Vagina (tissue), 2 donors: ENCODE data around the gene ALDH3B1. TPM values are rescaled to one million over a fixed set of nuclear protein-coding genes. Genes with fewer than 3 reads are reported as not detected.

Experiments used
- DNase-seq, 2 donors: peaks; one replicate each; pipeline ENCODE4 v3.0.0-alpha.2; 2017; ENCODE audit errors: extremely low spot score in 2 of 2
- H3K27ac ChIP-seq: fragments of 200-600 bp; sonication (generic); one replicate; pipeline ENCODE4 v1.5.1; 2019
- H3K27me3 ChIP-seq: fragments of 200-600 bp; sonication (generic); one replicate; pipeline ENCODE4 v1.5.1; 2019
- H3K36me3 ChIP-seq, 2 donors: fragments of 200-600 bp; sonication (generic); one replicate each; pipeline ENCODE4 v1.5.1; 2017 to 2019
- H3K4me1 ChIP-seq: fragments of 200-600 bp; sonication (generic); one replicate; pipeline ENCODE4 v1.5.1; 2019
- H3K4me3 ChIP-seq, 2 donors: fragments of 200-600 bp; sonication (generic); 1 replicate in 1 of 2; 2 replicates in 1 of 2; pipeline ENCODE4 v1.5.1; 2016 to 2019
- H3K9me3 ChIP-seq: fragments of 200-600 bp; sonication (generic); one replicate; pipeline ENCODE4 v1.5.1; 2019
- POLR2A ChIP-seq, 2 donors: fragments of 450-650 bp; IDR thresholded peaks; one replicate each; pipeline ENCODE4 v1.6.1; 2017; ENCODE audit warnings: antibody characterized with exemption in 2 of 2, mild to moderate bottlenecking in 2 of 2, moderate library complexity in 2 of 2
- POLR2AphosphoS5 ChIP-seq, 2 donors: sonication (generic); formaldehyde crosslinking; IDR thresholded peaks; one replicate each; pipeline ENCODE4 v1.9.0; 2017; ENCODE audit warnings: antibody characterized with exemption in 2 of 2, mild to moderate bottlenecking in 2 of 2, low read depth in 1 of 2; ENCODE audit not compliant: insufficient read depth in 1 of 2
- intact Hi-C: fragments of 100-400 bp; cut with DNase I; formaldehyde crosslinking; loops from one replicate; pipeline ENCODE4 v1.15.1; 2023
- total RNA-seq: library from RNA; depleted of rRNA; stranded (reverse); fragments of >200 nt; gene quantifications from one replicate; pipeline ENCODE4 v1.2.3, GENCODE V29; 2016
- TF ChIP-seq, protein P1 (sequence below), 3 experiments: fragments of 450-650 bp in 2 of 3; fragments of 200-600 bp in 1 of 3; sonication (generic) in 1 of 3; IDR thresholded peaks; one replicate each; pipeline ENCODE4 v1.5.1; 2017 to 2019; ENCODE audit warnings: antibody characterized with exemption in 3 of 3, mild to moderate bottlenecking in 2 of 3, moderate library complexity in 2 of 3

ALDH3B1 gene
- total RNA-seq, 1 donor from 2014 or later = 22.1 TPM

DNA sequence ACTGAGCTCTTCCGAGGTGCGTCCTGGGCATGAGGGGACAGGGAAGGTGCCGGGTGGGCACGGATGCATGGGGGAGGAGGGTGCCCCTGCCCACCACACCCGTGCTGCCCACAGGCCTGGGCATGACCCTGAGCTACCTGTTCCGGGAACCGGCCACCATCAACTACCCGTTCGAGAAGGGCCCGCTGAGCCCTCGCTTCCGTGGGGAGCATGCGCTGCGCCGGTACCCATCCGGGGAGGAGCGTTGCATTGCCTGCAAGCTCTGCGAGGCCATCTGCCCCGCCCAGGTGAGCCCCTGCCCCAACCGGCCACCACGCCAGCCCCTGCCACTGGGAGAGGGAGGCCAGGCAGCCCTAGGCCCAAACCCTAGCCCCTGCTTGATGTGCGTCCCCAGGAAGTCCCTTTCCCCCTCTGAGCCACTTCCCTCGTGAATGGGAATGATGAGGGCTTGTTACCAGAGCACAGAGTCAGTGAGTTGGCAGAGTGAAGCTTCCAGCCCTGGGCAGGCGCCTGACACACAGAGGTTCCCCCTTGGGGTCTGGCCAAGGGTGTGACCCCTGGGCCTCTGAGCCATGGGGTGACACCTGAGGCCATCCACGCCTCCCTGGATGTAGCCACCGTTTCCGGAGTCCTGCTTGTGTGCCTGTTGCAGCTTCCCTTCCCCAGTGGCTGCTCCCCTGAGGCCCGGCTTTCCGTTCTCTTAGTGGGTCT, 23.0 kb downstream of the ALDH3B1 start:
- H3K27me3 ChIP-seq = no peaks in the 10 kb centered on the region
- H3K4me3 ChIP-seq = no peak overlapping the region
- H3K9me3 ChIP-seq = no peaks in the 10 kb centered on the region
- H3K36me3 ChIP-seq = peaks cover 0 to 17% of the 10 kb centered on the region in 2 donors
- DNase-seq = no peak
- TF ChIP-seq, protein P1, sequence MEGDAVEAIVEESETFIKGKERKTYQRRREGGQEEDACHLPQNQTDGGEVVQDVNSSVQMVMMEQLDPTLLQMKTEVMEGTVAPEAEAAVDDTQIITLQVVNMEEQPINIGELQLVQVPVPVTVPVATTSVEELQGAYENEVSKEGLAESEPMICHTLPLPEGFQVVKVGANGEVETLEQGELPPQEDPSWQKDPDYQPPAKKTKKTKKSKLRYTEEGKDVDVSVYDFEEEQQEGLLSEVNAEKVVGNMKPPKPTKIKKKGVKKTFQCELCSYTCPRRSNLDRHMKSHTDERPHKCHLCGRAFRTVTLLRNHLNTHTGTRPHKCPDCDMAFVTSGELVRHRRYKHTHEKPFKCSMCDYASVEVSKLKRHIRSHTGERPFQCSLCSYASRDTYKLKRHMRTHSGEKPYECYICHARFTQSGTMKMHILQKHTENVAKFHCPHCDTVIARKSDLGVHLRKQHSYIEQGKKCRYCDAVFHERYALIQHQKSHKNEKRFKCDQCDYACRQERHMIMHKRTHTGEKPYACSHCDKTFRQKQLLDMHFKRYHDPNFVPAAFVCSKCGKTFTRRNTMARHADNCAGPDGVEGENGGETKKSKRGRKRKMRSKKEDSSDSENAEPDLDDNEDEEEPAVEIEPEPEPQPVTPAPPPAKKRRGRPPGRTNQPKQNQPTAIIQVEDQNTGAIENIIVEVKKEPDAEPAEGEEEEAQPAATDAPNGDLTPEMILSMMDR (IDR thresholded peaks at IDR 0.05) = no peak
- TF ChIP-seq POLR2AphosphoS5 (IDR thresholded peaks at IDR 0.05; ENCODE audit: insufficient read depth in 1 of 2, low read depth in 1 of 2) (no peak), POLR2A (IDR thresholded peaks at IDR 0.05) (no peak)
- intact Hi-C loops = no loop called here
- H3K4me1 ChIP-seq = peaks cover 44% of the 10 kb centered on the region
- H3K27ac ChIP-seq = no peak overlapping the region

DNA sequence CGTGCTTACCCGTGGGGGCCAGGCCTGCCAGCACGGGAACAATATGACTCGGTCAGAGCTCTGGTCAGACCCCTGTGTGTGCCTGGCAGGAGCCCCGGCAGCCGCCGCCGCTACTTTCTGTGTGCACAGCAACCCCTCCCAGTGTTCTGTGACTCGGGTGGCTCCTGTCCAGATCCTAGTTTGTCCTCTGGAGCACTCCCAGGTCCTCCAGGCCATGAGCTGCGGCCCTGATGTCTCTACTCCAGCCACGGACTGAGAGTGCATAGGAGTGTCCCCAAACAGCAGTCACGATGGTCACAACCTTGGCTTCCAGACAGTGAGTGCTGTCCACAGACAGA, 23.6 kb downstream of the ALDH3B1 start:
- TF ChIP-seq POLR2AphosphoS5 (IDR thresholded peaks at IDR 0.05; ENCODE audit: insufficient read depth in 1 of 2, low read depth in 1 of 2) (no peak), POLR2A (IDR thresholded peaks at IDR 0.05) (no peak)
- TF ChIP-seq, protein P1 (IDR thresholded peaks at IDR 0.05) = no peak
- Histone ChIP-seq H3K27me3 (no peaks in the 10 kb centered on the region), H3K4me1 (peaks cover 49% of the 10 kb centered on the region), H3K36me3 (peaks cover 0 to 17% of the 10 kb centered on the region in 2 donors), H3K9me3 (no peaks in the 10 kb centered on the region), H3K4me3 (no peak overlapping the region), H3K27ac (no peak overlapping the region)
- DNase-seq = no peak
- intact Hi-C loops = no loop called here

DNA sequence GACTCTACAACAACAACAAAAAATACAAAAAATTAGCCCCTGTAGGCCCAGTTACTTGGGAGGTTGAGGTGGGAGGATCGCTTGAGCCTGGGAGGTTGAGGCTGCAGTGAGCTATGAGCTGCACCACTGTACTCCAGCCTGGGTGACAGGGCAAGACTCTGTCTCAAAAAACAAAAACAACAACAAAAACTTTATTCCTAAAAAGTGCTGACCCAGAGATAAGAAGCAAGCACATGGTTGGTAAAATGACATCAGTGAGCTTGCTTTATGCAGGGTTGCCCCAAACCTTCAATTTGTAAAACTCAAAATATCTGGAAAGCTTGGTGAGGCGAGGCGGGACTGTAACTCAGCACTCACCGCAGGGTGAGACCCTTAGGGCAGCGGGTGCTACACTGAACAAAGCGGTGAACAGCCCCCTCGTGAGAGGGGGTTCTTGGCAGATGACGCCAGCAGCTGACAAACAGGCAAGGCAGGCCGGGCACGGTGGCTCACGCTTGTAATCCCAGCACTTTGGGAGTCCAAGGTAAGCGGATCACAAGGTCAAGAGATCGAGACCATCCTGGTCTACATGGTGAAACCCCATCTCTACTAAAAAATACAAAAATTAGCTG, 25.2 kb downstream of the ALDH3B1 start:
- Histone ChIP-seq H3K27me3 (no peaks in the 10 kb centered on the region), H3K9me3 (no peaks in the 10 kb centered on the region), H3K4me1 (peaks cover 52% of the 10 kb centered on the region), H3K27ac (no peak overlapping the region), H3K4me3 (no peak overlapping the region), H3K36me3 (peaks cover 0 to 17% of the 10 kb centered on the region in 2 donors)
- DNase-seq = no peak
- intact Hi-C loops = no loop called here
- no peak for TF ChIP-seq POLR2A (IDR thresholded peaks at IDR 0.05)
- no peak for TF ChIP-seq POLR2AphosphoS5 (IDR thresholded peaks at IDR 0.05; ENCODE audit: insufficient read depth in 1 of 2, low read depth in 1 of 2)
- TF ChIP-seq, protein P1 (IDR thresholded peaks at IDR 0.05) = no peak

DNA sequence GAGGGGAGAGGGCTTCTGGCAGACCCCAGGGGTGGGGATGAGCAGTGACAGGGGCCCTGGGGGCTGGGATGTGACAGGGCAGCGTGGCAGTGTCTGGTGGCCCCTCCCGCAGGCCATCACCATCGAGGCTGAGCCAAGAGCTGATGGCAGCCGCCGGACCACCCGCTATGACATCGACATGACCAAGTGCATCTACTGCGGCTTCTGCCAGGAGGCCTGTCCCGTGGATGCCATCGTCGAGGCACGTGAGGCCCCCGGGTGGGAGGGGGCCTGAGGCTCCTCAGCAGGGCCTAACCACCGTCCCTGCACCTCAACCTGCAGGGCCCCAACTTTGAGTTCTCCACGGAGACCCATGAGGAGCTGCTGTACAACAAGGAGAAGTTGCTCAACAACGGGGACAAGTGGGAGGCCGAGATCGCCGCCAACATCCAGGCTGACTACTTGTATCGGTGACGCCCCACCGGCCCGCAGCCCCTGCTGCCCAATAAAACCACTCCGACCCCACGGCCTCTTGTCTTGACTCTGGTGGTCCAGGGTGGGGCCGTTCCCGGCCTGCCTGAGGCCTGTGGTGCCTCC, 26.1 kb downstream of the ALDH3B1 start:
- intact Hi-C loops = no loop called here
- no peaks in the 10 kb centered on the region for H3K27me3 ChIP-seq
- H3K4me1 ChIP-seq = peaks cover 57% of the 10 kb centered on the region
- TF ChIP-seq POLR2A (IDR thresholded peaks at IDR 0.05) (no peak), POLR2AphosphoS5 (IDR thresholded peaks at IDR 0.05; ENCODE audit: insufficient read depth in 1 of 2, low read depth in 1 of 2) (no peak)
- DNase-seq = no peak
- H3K36me3 ChIP-seq = peaks cover 0 to 17% of the 10 kb centered on the region in 2 donors
- H3K4me3 ChIP-seq = no peak overlapping the region
- H3K27ac ChIP-seq = peak overlapping the region; percentile 96
- no peaks in the 10 kb centered on the region for H3K9me3 ChIP-seq

DNA sequence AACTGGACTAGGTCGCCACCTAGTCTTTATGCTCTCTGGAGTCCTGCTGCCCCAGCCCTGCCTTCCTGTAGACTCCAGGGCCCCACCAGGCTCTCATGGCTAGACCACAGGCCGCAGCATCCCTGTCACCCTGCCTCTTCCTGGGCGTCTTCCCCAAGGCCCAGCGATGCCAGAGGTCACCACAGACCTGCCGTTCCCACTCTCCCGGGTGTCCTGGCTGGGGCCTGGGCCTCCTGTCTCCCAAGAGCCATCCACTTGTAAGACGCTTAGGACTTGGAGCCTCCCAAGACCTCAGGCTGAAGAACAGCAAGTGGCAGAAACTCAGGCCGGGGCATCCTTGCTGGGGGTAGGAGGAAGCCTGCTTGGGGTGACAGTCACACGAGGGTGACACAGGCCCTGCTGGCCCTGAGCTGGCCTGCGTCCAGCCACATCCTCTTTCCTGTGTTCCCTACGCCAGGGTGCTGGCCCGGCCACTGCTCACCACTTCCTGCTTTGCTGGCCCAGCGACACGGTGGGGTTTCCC, 26.7 kb downstream of the ALDH3B1 start:
- DNase-seq = no peak
- TF ChIP-seq, protein P1 (IDR thresholded peaks at IDR 0.05) = no peak
- TF ChIP-seq POLR2A (IDR thresholded peaks at IDR 0.05) = no peak
- TF ChIP-seq POLR2AphosphoS5 (IDR thresholded peaks at IDR 0.05; ENCODE audit: insufficient read depth in 1 of 2, low read depth in 1 of 2) = no peak
- no peaks in the 10 kb centered on the region for H3K9me3 ChIP-seq
- H3K4me3 ChIP-seq = no peak overlapping the region
- intact Hi-C loops = no loop called here
- peaks cover 0 to 17% of the 10 kb centered on the region in 2 donors for H3K36me3 ChIP-seq
- H3K4me1 ChIP-seq = peaks cover 54% of the 10 kb centered on the region
- H3K27ac ChIP-seq = peak overlapping the region; percentile 96
- no peaks in the 10 kb centered on the region for H3K27me3 ChIP-seq
